Natural killer cell (primary cell): Measurements from ENCODE around the gene AP1M1. TPM values are rescaled to one million over a fixed set of nuclear protein-coding genes. Genes with fewer than 3 reads are reported as not detected.

Experiments
- ATAC-seq, 3 donors: fragments of 150-1000 bp in 2 of 3; fragments of 200-7000 bp in 1 of 3; cut with Tn5 transposase; 1 replicate in 1 of 3; 2 replicates in 2 of 3; pipeline ENCODE4 v1.10.0; 2021; ENCODE audit warnings: mild to moderate bottlenecking in 2 of 3, moderate library complexity in 2 of 3
- DNase-seq, 2 donors: peaks; one replicate each; pipeline versions ENCODE4 v3.0.0 to v3.0.0-alpha.2; 2013 to 2021; ENCODE audit warnings: mixed read lengths in 1 of 2
- H3K27ac ChIP-seq: one replicate; pipeline ENCODE4 v1.5.1; 2013; ENCODE audit warnings: mild to moderate bottlenecking, low read length
- H3K27me3 ChIP-seq: one replicate; pipeline ENCODE4 v1.6.1; 2013; ENCODE audit warnings: low read length; ENCODE audit not compliant: control insufficient read depth, insufficient read depth
- H3K36me3 ChIP-seq: one replicate; pipeline ENCODE4 v1.6.1; 2013; ENCODE audit warnings: low read length; ENCODE audit not compliant: control insufficient read depth, insufficient read depth
- H3K4me1 ChIP-seq: one replicate; pipeline ENCODE4 v1.6.1; 2013; ENCODE audit warnings: low read length; ENCODE audit not compliant: control insufficient read depth, insufficient read depth
- H3K4me3 ChIP-seq: one replicate; pipeline ENCODE4 v1.5.1; 2013; ENCODE audit warnings: low read length
- H3K9me3 ChIP-seq: one replicate; pipeline ENCODE4 v1.6.1; 2013; ENCODE audit warnings: low read length; ENCODE audit not compliant: control insufficient read depth, insufficient read depth
- H3K27ac Mint-ChIP-seq, 2 donors: one replicate each; pipeline ENCODE4 v1.8.0; 2022; ENCODE audit warnings: mild to moderate bottlenecking in 2 of 2, mixed read lengths in 2 of 2, moderate library complexity in 1 of 2
- H3K27me3 Mint-ChIP-seq, 2 donors: one replicate each; pipeline ENCODE4 v1.8.0; 2022; ENCODE audit warnings: low read depth in 2 of 2, mixed read lengths in 2 of 2
- H3K36me3 Mint-ChIP-seq: one replicate; pipeline ENCODE4 v1.8.0; 2022; ENCODE audit warnings: mixed read lengths
- H3K4me1 Mint-ChIP-seq, 2 donors: one replicate each; pipeline ENCODE4 v1.8.0; 2022; ENCODE audit warnings: mixed read lengths in 2 of 2
- H3K4me3 Mint-ChIP-seq: one replicate; pipeline ENCODE4 v1.8.0; 2022; ENCODE audit warnings: mild to moderate bottlenecking, moderate library complexity, mixed read lengths
- H3K9me3 Mint-ChIP-seq, 2 donors: one replicate each; pipeline ENCODE4 v1.8.0; 2022; ENCODE audit warnings: mixed read lengths in 2 of 2
- WGBS: methylation state at CpG from one replicate; pipeline ENCODE4 v1.1.7; 2013; ENCODE audit warnings: missing lambda C conversion rate; ENCODE audit not compliant: insufficient coverage; 5-methylcytosine and 5-hydroxymethylcytosine counted together
- intact Hi-C: fragments of 100-400 bp; cut with micrococcal nuclease; formaldehyde crosslinking; loops from one replicate; pipeline ENCODE4 v1.14.2; 2022
- total RNA-seq, 4 donors: library from RNA; stranded (reverse); fragments of 120-200 nt in 1 of 4; gene quantifications; one replicate each; pipeline versions ENCODE4 v1.2.3 to v1.2.4, GENCODE V29; 2013 to 2022
- TF ChIP-seq, protein P1 (sequence below): fragments of 200-600 bp; IDR thresholded peaks from one replicate; pipeline ENCODE4 v1.8.0; 2022; ENCODE audit warnings: antibody characterized with exemption

The AP1M1 gene
- total RNA-seq, 3 donors from 2014 or later (not counting 1 experiment from before 2014, with no cell fraction given): 99.0 to 124 (median 100) TPM

DNA sequence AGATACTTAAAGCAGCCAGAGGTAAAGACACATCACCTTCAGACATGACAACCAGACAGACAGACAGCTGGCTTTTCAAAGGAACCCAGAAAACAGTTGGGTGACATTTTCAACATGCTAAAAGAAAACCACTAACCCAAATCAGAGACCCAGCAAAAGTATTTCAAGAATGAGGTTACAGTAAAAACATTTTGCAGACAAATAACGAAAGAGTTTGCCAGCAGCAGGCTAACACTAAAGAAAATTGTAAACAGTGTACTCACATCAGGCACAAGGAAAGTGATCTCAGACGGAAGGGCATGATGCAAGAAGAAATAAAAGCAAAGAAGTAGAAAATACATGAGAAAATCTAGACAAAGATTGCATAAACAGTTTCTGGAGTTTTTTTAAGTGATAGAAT lies 46.4 kb downstream of the AP1M1 start:
- H3K27ac Mint-ChIP-seq: no peak overlapping the region
- Histone ChIP-seq H3K27me3 (no peaks in the 10 kb centered on the region), H3K9me3 (no peaks in the 10 kb centered on the region), H3K4me3 (no peak overlapping the region), H3K36me3 (no peaks in the 10 kb centered on the region), H3K27ac (no peak overlapping the region), H3K4me1 (peaks cover 16% of the 10 kb centered on the region)
- intact Hi-C loops: no loop called here
- H3K9me3 Mint-ChIP-seq: no peaks in the 10 kb centered on the region
- ATAC-seq (no peak), DNase-seq (peak in 1 of 2 donors; percentile 56)
- H3K27me3 Mint-ChIP-seq: peaks cover 0 to 3% of the 10 kb centered on the region in 2 donors
- no peaks in the 10 kb centered on the region for H3K36me3 Mint-ChIP-seq
- no peak overlapping the region for H3K4me3 Mint-ChIP-seq
- 44% methylated on average over 2 of the region's 2 CpGs for WGBS
- TF ChIP-seq, protein P1, sequence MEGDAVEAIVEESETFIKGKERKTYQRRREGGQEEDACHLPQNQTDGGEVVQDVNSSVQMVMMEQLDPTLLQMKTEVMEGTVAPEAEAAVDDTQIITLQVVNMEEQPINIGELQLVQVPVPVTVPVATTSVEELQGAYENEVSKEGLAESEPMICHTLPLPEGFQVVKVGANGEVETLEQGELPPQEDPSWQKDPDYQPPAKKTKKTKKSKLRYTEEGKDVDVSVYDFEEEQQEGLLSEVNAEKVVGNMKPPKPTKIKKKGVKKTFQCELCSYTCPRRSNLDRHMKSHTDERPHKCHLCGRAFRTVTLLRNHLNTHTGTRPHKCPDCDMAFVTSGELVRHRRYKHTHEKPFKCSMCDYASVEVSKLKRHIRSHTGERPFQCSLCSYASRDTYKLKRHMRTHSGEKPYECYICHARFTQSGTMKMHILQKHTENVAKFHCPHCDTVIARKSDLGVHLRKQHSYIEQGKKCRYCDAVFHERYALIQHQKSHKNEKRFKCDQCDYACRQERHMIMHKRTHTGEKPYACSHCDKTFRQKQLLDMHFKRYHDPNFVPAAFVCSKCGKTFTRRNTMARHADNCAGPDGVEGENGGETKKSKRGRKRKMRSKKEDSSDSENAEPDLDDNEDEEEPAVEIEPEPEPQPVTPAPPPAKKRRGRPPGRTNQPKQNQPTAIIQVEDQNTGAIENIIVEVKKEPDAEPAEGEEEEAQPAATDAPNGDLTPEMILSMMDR: no peak
- H3K4me1 Mint-ChIP-seq: peaks cover 13 to 14% of the 10 kb centered on the region in 2 donors

DNA sequence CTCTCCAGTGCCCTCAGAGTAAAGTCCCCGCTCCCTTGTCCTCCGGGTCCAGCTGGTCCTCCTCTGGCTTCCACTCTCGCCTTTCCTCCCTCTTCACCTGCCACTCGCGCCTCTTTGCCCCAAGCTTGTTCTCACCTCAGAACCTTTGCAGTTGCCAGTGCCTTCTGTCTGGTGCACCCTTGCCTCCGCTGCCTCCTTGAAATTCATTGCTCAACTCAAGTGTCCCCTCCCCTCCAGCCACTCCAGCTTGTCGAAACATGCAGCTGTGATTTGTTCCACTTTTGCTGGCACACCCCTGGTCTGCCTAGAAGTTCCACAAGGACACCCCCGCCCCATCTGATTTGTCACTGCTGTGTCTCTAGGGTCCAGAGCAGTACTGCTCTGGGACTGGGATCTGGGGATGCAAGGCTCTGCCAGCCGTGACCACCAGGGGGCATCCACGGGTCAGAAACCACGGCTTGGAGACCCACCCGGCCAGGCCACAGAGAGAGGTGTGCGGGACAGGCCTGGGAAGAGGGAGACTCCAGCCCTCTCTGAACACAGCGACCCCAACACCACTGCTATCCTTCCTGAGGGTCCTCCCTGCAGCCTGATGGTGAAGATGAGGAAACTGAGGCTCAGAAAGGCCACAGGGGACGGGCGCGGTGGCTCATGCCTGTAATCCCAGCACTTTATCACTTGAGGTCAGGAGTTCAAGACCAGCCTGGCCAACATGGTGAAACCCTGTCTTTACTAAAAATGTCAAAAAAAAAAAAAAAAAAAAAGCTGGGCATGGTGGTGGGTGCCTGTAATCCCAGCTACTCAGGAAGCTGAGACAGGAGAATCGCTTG lies 49.9 kb downstream of the AP1M1 start:
- H3K27ac Mint-ChIP-seq: peak overlapping the region in 1 of 2 donors; percentile 86
- peaks cover 0 to 3% of the 10 kb centered on the region in 2 donors for H3K27me3 Mint-ChIP-seq
- TF ChIP-seq, protein P1: peak; percentile 93
- no peak overlapping the region for H3K27ac ChIP-seq
- 48% methylated on average over 17 of the region's 18 CpGs for WGBS
- peaks cover 22% of the 10 kb centered on the region for H3K4me1 ChIP-seq
- ATAC-seq: peak; percentile 86 to 98 (median 97)
- peak; percentile 79 to 91 for DNase-seq
- H3K4me3 ChIP-seq: no peak overlapping the region
- H3K9me3 Mint-ChIP-seq: no peaks in the 10 kb centered on the region
- H3K9me3 ChIP-seq: no peaks in the 10 kb centered on the region
- no peaks in the 10 kb centered on the region for H3K36me3 ChIP-seq
- no peaks in the 10 kb centered on the region for H3K36me3 Mint-ChIP-seq
- no peaks in the 10 kb centered on the region for H3K27me3 ChIP-seq
- H3K4me3 Mint-ChIP-seq: peak overlapping the region; percentile 25
- intact Hi-C loops: loop anchor here (1.0 kb wide), 2 partner anchors 139 to 170 kb away; no protein-coding TSS in a partner anchor
- H3K4me1 Mint-ChIP-seq: peaks cover 13 to 19% of the 10 kb centered on the region in 2 donors

DNA sequence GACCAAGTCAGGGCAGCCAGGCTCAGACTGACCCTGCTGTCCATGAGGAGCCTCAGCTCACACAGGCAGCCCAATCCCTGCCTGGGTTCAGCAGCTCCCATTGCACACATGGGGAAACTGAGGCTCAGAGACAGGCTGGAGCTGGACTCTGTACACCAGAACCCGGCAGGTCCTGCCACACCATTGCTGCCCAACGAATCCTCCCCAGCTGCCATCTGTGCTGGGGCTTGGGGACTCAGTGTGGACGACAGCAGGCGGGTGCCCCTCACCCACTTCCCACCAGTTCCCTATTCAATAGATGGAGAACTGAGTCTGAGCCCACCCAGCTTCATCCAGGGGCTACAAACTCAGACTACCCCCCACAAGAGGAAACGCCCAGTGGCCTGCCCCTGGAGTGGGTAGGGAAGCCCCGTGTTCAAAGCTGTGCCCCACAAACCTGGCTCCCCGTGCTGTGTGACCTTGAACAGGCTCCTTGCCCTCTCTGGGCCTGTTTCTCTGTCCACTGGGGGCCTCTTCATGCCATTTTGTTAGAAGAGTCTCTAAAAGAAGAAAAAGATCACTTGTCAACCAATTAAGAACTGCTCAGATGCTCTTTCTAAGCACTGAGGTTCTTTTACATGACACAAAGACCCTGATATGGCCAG lies 50.8 kb downstream of the AP1M1 start:
- ATAC-seq (no peak), DNase-seq (no peak)
- no peaks in the 10 kb centered on the region for H3K9me3 Mint-ChIP-seq
- Histone ChIP-seq H3K4me3 (no peak overlapping the region), H3K27ac (no peak overlapping the region), H3K9me3 (no peaks in the 10 kb centered on the region), H3K27me3 (no peaks in the 10 kb centered on the region), H3K36me3 (no peaks in the 10 kb centered on the region), H3K4me1 (peaks cover 28% of the 10 kb centered on the region)
- WGBS: 88% methylated on average over 7 of the region's 7 CpGs
- TF ChIP-seq, protein P1: no peak
- no peaks in the 10 kb centered on the region for H3K36me3 Mint-ChIP-seq
- peaks cover 13 to 19% of the 10 kb centered on the region in 2 donors for H3K4me1 Mint-ChIP-seq
- no peak overlapping the region for H3K4me3 Mint-ChIP-seq
- intact Hi-C loops: no loop called here
- no peak overlapping the region for H3K27ac Mint-ChIP-seq
- H3K27me3 Mint-ChIP-seq: peaks cover 0 to 3% of the 10 kb centered on the region in 2 donors
